B cell (primary cell): ENCODE measurements around the gene BSG. TPM values are rescaled to one million over a fixed set of nuclear protein-coding genes. Genes with fewer than 3 reads are reported as not detected.
A peak's percentile ranks its signal among the peaks of the same experiment; 100 is the strongest.

ENCODE experiments used
- ATAC-seq: fragments of 200-7000 bp; cut with Tn5 transposase; one replicate; pipeline ENCODE4 v1.10.0; 2021; ENCODE audit warnings: low read depth, mild to moderate bottlenecking, moderate number of reproducible peaks, moderate library complexity
- CTCF ChIA-PET: fragments of 350-600 bp; sonication (Branson Sonifier 250); formaldehyde crosslinking; loops from one replicate; lab custom pipeline; 2021; ENCODE audit warnings: antibody characterized with exemption, inconsistent platforms; lab: Charles Lee
- POLR2A ChIA-PET: fragments of 350-600 bp; sonication (Branson Sonifier 250); formaldehyde crosslinking; loops from one replicate; lab custom pipeline; 2021; ENCODE audit warnings: antibody characterized with exemption; lab: Charles Lee
- DNase-seq: peaks from one replicate; pipeline ENCODE4 v3.0.0; 2013
- H2AFZ ChIP-seq: 2 replicates; pipeline ENCODE4 v1.6.1; 2012; ENCODE audit warnings: mild to moderate bottlenecking, low read depth, low read length; ENCODE audit not compliant: insufficient read depth, poor library complexity, severe bottlenecking
- H3K27ac ChIP-seq, 2 donors: 1 replicate in 1 of 2; 2 replicates in 1 of 2; pipeline ENCODE4 v1.5.1; 2012 to 2013; ENCODE audit warnings: low read length in 2 of 2, mild to moderate bottlenecking in 2 of 2, moderate library complexity in 1 of 2
- H3K27me3 ChIP-seq, 4 experiments: fragments of 200-600 bp in 1 of 4; sonication (generic) in 1 of 4; replicated peaks in 1 of 4; 1 replicate in 2 of 4; 2 replicates in 2 of 4; pipeline versions ENCODE4 v1.6.1 to v1.7.0; 2013 to 2016; ENCODE audit warnings: low read length in 3 of 4, mild to moderate bottlenecking in 2 of 4, mixed read lengths in 1 of 4, moderate library complexity in 1 of 4; ENCODE audit not compliant: insufficient read depth in 4 of 4, control insufficient read depth in 3 of 4; ENCODE audit errors: control extremely low read depth in 1 of 4
- H3K36me3 ChIP-seq, 2 experiments: replicated peaks in 1 of 2; 1 replicate in 1 of 2; 2 replicates in 1 of 2; pipeline versions ENCODE4 v1.6.1 to v1.7.1; 2013; ENCODE audit warnings: low read length in 1 of 2; ENCODE audit not compliant: insufficient read depth in 2 of 2, control insufficient read depth in 1 of 2; ENCODE audit errors: control extremely low read depth in 1 of 2, extremely low read depth in 1 of 2
- H3K4me1 ChIP-seq, 2 donors: fragments of 200-600 bp in 1 of 2; sonication (generic) in 1 of 2; 1 replicate in 1 of 2; 2 replicates in 1 of 2; pipeline versions ENCODE4 v1.5.1 to v1.6.1; 2013 to 2017; ENCODE audit warnings: low read length in 2 of 2; ENCODE audit not compliant: control insufficient read depth in 2 of 2, insufficient read depth in 2 of 2
- H3K4me2 ChIP-seq: replicated peaks from 2 replicates; pipeline ENCODE3; 2012; ENCODE audit warnings: mild to moderate bottlenecking, low read depth, low read length; ENCODE audit not compliant: poor library complexity, severe bottlenecking
- H3K4me3 ChIP-seq, 5 experiments: fragments of 200-600 bp in 1 of 5; sonication (generic) in 1 of 5; 1 replicate in 3 of 5; 2 replicates in 2 of 5; pipeline versions ENCODE4 v1.5.1 to v1.7.0; 2011 to 2016; ENCODE audit warnings: low read length in 4 of 5, mild to moderate bottlenecking in 4 of 5, low read depth in 2 of 5, control low read depth in 1 of 5, moderate library complexity in 1 of 5; ENCODE audit not compliant: insufficient read depth in 1 of 5; ENCODE audit errors: control extremely low read depth in 1 of 5, extremely low read depth in 1 of 5
- H3K79me2 ChIP-seq: fragments of 200-600 bp; sonication (generic); one replicate; pipeline ENCODE4 v1.6.0; 2016; ENCODE audit warnings: low read length; ENCODE audit not compliant: control insufficient read depth, insufficient read depth
- H3K9ac ChIP-seq: fragments of 200-600 bp; sonication (generic); 2 replicates; pipeline ENCODE4 v1.6.1; 2017; ENCODE audit warnings: mild to moderate bottlenecking, low read length, moderate library complexity
- H3K9me3 ChIP-seq, 3 donors: one replicate each; pipeline versions ENCODE4 v1.6.1 to v1.7.1; 2013; ENCODE audit warnings: low read length in 2 of 3; ENCODE audit not compliant: control insufficient read depth in 2 of 3, insufficient read depth in 1 of 3; ENCODE audit errors: control extremely low read depth in 1 of 3
- H4K20me1 ChIP-seq: 2 replicates; pipeline ENCODE4 v1.6.0; 2012; ENCODE audit warnings: mild to moderate bottlenecking, low read length; ENCODE audit not compliant: insufficient read depth, control insufficient read depth, poor library complexity, severe bottlenecking
- H3K27ac Mint-ChIP-seq: one replicate; pipeline ENCODE4 v1.8.0; 2021; ENCODE audit warnings: mixed read lengths
- H3K27me3 Mint-ChIP-seq: one replicate; pipeline ENCODE4 v1.8.0; 2021; ENCODE audit warnings: mixed read lengths
- H3K4me1 Mint-ChIP-seq: one replicate; pipeline ENCODE4 v1.8.0; 2021; ENCODE audit warnings: mixed read lengths
- H3K4me3 Mint-ChIP-seq: one replicate; pipeline ENCODE4 v1.8.0; 2021; ENCODE audit warnings: mixed read lengths
- H3K9me3 Mint-ChIP-seq: one replicate; pipeline ENCODE4 v1.8.0; 2022; ENCODE audit warnings: mixed read lengths; ENCODE audit not compliant: insufficient read depth
- EZH2 ChIP-seq: IDR thresholded peaks from 2 replicates; pipeline ENCODE4 v1.6.1; 2012; ENCODE audit warnings: borderline replicate concordance, low read depth, mild to moderate bottlenecking, moderate library complexity, low read length; ENCODE audit not compliant: insufficient read depth, poor library complexity, severe bottlenecking
- WGBS: methylation state at CpG from one replicate; pipeline ENCODE4 v1.1.5; 2013; ENCODE audit warnings: missing lambda C conversion rate; ENCODE audit not compliant: insufficient coverage; 5-methylcytosine and 5-hydroxymethylcytosine counted together
- intact Hi-C: fragments of 100-400 bp; cut with micrococcal nuclease; formaldehyde crosslinking; loops from one replicate; pipeline ENCODE4 v1.10.0; 2022
- polyA plus RNA-seq: library from polyadenylated mRNA; depleted of rRNA; stranded (reverse); fragments of >200 nt; gene quantifications from 2 replicates; pipeline ENCODE4 v1.2.3, GENCODE V29; 2012
- total RNA-seq, 2 donors: library from RNA; stranded (reverse); fragments of 120-200 nt in 1 of 2; gene quantifications; 1 replicate in 1 of 2; 2 replicates in 1 of 2; pipeline versions ENCODE4 v1.2.3 to v1.2.4, GENCODE V29; 2013 to 2022
- TF ChIP-seq, protein P1 (sequence below): fragments of 200-600 bp; IDR thresholded peaks from one replicate; pipeline ENCODE4 v1.8.0; 2022; ENCODE audit warnings: antibody characterized with exemption, mild to moderate bottlenecking

BSG gene
- total and polyA plus RNA-seq, 2 donors (not counting 1 experiment from before 2014, with no cell fraction given): 82.1 to 131 TPM

DNA sequence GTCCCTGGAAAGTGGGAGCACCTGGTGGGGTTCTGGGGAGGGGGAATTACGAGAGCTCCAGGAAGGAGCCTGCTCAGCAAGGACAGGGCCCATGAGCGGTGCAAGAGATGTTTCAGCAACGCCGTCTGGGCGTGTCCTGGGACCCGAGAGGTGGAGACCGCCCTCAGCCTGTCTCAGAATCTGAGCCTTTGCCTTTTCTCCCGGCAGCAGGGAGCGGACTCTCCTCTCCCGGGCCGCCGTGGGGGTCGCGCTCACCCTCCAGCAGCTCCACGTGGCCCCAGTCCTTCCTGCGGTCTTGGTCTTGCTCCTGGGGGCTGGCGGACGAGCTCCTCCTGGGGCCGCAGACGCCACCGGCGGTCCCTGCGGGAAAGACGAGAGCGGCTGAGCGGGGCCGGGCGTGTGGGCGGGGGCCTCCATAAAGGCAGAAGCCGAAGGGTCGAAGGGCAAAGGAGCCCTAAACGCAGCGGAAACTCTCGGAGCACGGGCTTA lies 60.2 kb downstream of the BSG start:
- Histone ChIP-seq H4K20me1 (peaks cover 46% of the 10 kb centered on the region), H3K36me3 (peaks cover 0 to 22% of the 10 kb centered on the region in 2 experiments), H3K27ac (peak overlapping the region; percentile 16 to 75), H3K4me2 (peak overlapping the region; percentile 90), H3K9ac (peak overlapping the region; percentile 79), H3K9me3 (no peaks in the 10 kb centered on the region), H3K4me1 (peaks cover 14 to 38% of the 10 kb centered on the region in 2 donors), H3K27me3 (peaks cover 0 to 2% (median 0%) of the 10 kb centered on the region in 4 experiments), H3K4me3 (peak overlapping the region; percentile 72 to 93 (median 74)), H3K79me2 (peaks cover 62% of the 10 kb centered on the region), H2AFZ (peak overlapping the region; percentile 87)
- Mint-ChIP-seq H3K4me1 (peaks cover 32% of the 10 kb centered on the region), H3K27me3 (no peaks in the 10 kb centered on the region), H3K27ac (peak overlapping the region; percentile 89), H3K9me3 (no peaks in the 10 kb centered on the region), H3K4me3 (peak overlapping the region; percentile 91)
- 8% methylated on average over 35 of the region's 35 CpGs for WGBS
- TF ChIP-seq, protein P1, sequence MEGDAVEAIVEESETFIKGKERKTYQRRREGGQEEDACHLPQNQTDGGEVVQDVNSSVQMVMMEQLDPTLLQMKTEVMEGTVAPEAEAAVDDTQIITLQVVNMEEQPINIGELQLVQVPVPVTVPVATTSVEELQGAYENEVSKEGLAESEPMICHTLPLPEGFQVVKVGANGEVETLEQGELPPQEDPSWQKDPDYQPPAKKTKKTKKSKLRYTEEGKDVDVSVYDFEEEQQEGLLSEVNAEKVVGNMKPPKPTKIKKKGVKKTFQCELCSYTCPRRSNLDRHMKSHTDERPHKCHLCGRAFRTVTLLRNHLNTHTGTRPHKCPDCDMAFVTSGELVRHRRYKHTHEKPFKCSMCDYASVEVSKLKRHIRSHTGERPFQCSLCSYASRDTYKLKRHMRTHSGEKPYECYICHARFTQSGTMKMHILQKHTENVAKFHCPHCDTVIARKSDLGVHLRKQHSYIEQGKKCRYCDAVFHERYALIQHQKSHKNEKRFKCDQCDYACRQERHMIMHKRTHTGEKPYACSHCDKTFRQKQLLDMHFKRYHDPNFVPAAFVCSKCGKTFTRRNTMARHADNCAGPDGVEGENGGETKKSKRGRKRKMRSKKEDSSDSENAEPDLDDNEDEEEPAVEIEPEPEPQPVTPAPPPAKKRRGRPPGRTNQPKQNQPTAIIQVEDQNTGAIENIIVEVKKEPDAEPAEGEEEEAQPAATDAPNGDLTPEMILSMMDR: no peak
- TF ChIP-seq EZH2: no peak
- ChIA-PET POLR2A (no interaction called here), CTCF (no interaction called here)
- intact Hi-C loops: loop anchor here (1.0 to 2.0 kb wide), 3 partner anchors 30 to 60 kb away; partner anchors contain the start of genes BSG and RNF126
- no peak for DNase-seq
- no peak for ATAC-seq

Other genes with a start within 250 kb of the BSG start
- 14.0 and 19.7 TPM in 2 replicates for gene MIER2, start 227.8 kb upstream of the BSG start, total RNA-seq
- 10.5 and 16.9 TPM in 2 replicates for gene MIER2, start 227.8 kb upstream of the BSG start, polyA plus RNA-seq
- gene C2CD4C, start 163.4 kb upstream of the BSG start, total RNA-seq: not detected in 2 replicates
- gene C2CD4C, start 163.4 kb upstream of the BSG start, polyA plus RNA-seq: not detected in 2 replicates
- gene SHC2, start 111.6 kb upstream of the BSG start, total RNA-seq: 0.19 TPM in 1 of 2 replicates, not detected in the other
- 0.19 and 0.59 TPM in 2 replicates for gene SHC2, start 111.6 kb upstream of the BSG start, polyA plus RNA-seq
- gene MADCAM1, start 76.1 kb upstream of the BSG start, total RNA-seq: 1.9 and 2.5 TPM in 2 replicates
- gene MADCAM1, start 76.1 kb upstream of the BSG start, polyA plus RNA-seq: 0.56 and 0.70 TPM in 2 replicates
- gene TPGS1, start 65.1 kb upstream of the BSG start, total RNA-seq: 29.8 and 33.8 TPM in 2 replicates
- 6.1 and 8.1 TPM in 2 replicates for gene TPGS1, start 65.1 kb upstream of the BSG start, polyA plus RNA-seq
- 28.4 and 31.1 TPM in 2 replicates for gene CDC34, start 40.8 kb upstream of the BSG start, total RNA-seq
- 25.7 and 26.9 TPM in 2 replicates for gene CDC34, start 40.8 kb upstream of the BSG start, polyA plus RNA-seq
- gene GZMM, start 28.5 kb upstream of the BSG start, total RNA-seq: 0.34 TPM in 1 of 2 replicates, not detected in the other
- 2.1 and 3.2 TPM in 2 replicates for gene GZMM, start 28.5 kb upstream of the BSG start, polyA plus RNA-seq
- 0.57 and 0.61 TPM in 2 replicates for gene HCN2, start 17.3 kb downstream of the BSG start, total RNA-seq
- 0.25 and 0.27 TPM in 2 replicates for gene HCN2, start 17.3 kb downstream of the BSG start, polyA plus RNA-seq
- 73.2 and 77.8 TPM in 2 replicates for gene POLRMT, start 60.9 kb downstream of the BSG start, total RNA-seq
- 98.0 and 106 TPM in 2 replicates for gene POLRMT, start 60.9 kb downstream of the BSG start, polyA plus RNA-seq
- gene FGF22, start 67.3 kb downstream of the BSG start, total RNA-seq: 2.9 and 3.4 TPM in 2 replicates
- 0.34 and 0.37 TPM in 2 replicates for gene FGF22, start 67.3 kb downstream of the BSG start, polyA plus RNA-seq
- 74.3 and 88.8 TPM in 2 replicates for gene RNF126, start 90.6 kb downstream of the BSG start, total RNA-seq
- gene RNF126, start 90.6 kb downstream of the BSG start, polyA plus RNA-seq: 99.6 and 118 TPM in 2 replicates
- gene FSTL3, start 103.8 kb downstream of the BSG start, total RNA-seq: 5.6 and 5.8 TPM in 2 replicates
- gene FSTL3, start 103.8 kb downstream of the BSG start, polyA plus RNA-seq: 2.6 and 5.8 TPM in 2 replicates
- gene PRSS57, start 122.9 kb downstream of the BSG start, total RNA-seq: not detected in 2 replicates
- not detected in 2 replicates for gene PRSS57, start 122.9 kb downstream of the BSG start, polyA plus RNA-seq
- not detected in 2 replicates for gene PALM, start 136.3 kb downstream of the BSG start, total RNA-seq
- 0.15 and 0.53 TPM in 2 replicates for gene PALM, start 136.3 kb downstream of the BSG start, polyA plus RNA-seq
- not detected in 2 replicates for gene MISP, start 178.5 kb downstream of the BSG start, total RNA-seq
- not detected in 2 replicates for gene MISP, start 178.5 kb downstream of the BSG start, polyA plus RNA-seq
- gene PTBP1, start 224.9 kb downstream of the BSG start, total RNA-seq: 304 and 309 TPM in 2 replicates
- 137 and 154 TPM in 2 replicates for gene PTBP1, start 224.9 kb downstream of the BSG start, polyA plus RNA-seq
- not detected in 2 replicates for gene PLPPR3, start 249.4 kb downstream of the BSG start, total RNA-seq
- gene PLPPR3, start 249.4 kb downstream of the BSG start, polyA plus RNA-seq: not detected in 2 replicates